ENCODE measurements around the gene PPP3CB.

GRCh38 chr10:73401636-73402035 lies 94.2 kb downstream of the PPP3CB start:
- TF ChIP-seq ZNF274 (IDR thresholded peaks at IDR 0.05; ENCODE audit: low read depth, low read length): no peak
- TF ChIP-seq YY1 (IDR thresholded peaks at IDR 0.05; ENCODE audit: insufficient read depth, insufficient read length): no peak

Measured in NT2/D1 (cell line).